NCI-H2081 (cell line): ENCODE data around the gene ECE2.

Experiments
- DNase-seq, 2 experiments: peaks; one replicate each; lab custom pipeline; 2025; lab: John Stamatoyannopoulos, UW

Gene ECE2

GRCh38 chr3:184240384-184241140 is 35.3 kb upstream of the ECE2 start:
- no peak for DNase-seq

GRCh38 chr3:184241141-184241446 is 34.7 kb upstream of the ECE2 start:
- no peak for DNase-seq

GRCh38 chr3:184241447-184242296 is 34.1 kb upstream of the ECE2 start:
- DNase-seq = peak in 1 of 2 experiments; percentile 30

- no peak for DNase-seq
These were observed 33.5 kb upstream of the ECE2 start for GRCh38 chr3:184242297-184242685.

GRCh38 chr3:184248454-184249411 is 27.1 kb upstream of the ECE2 start, which contains the start of gene ALG3:
Gene ALG3, minus strand, starts transcription at chr3:184248962. Its CDS starts 22 bp downstream, at chr3:184248940.
- DNase-seq = peak; percentile 84 to 94

- DNase-seq = peak; percentile 99 to 100
These were observed 26.2 kb upstream of the ECE2 start, which contains the start of gene EEF1AKMT4 for GRCh38 chr3:184249412-184250166. Gene EEF1AKMT4, plus strand, starts transcription at chr3:184249672. Its CDS starts 23 bp downstream, at chr3:184249695.

- peak; percentile 97 for DNase-seq
These were observed 25.5 kb upstream of the ECE2 start for GRCh38 chr3:184250167-184250828.

GRCh38 chr3:184255291-184256039 is 20.4 kb upstream of the ECE2 start:
- DNase-seq = no peak

GRCh38 chr3:184257083-184257915 is 18.5 kb upstream of the ECE2 start:
- no peak for DNase-seq

GRCh38 chr3:184258926-184259325 is 16.9 kb upstream of the ECE2 start:
- DNase-seq = no peak

- DNase-seq = no peak
These were observed 16.4 kb upstream of the ECE2 start for GRCh38 chr3:184259396-184259877.

- peak; percentile 30 to 44 for DNase-seq
These were observed 15.7 kb upstream of the ECE2 start for GRCh38 chr3:184259878-184260723.

- DNase-seq = peak in 1 of 2 experiments; percentile 39
These were observed 15.0 kb upstream of the ECE2 start for GRCh38 chr3:184260724-184261269.

- DNase-seq = peak; percentile 96 to 97
These were observed 14.5 kb upstream of the ECE2 start, which contains the start of gene CAMK2N2 for GRCh38 chr3:184261270-184261853. Gene CAMK2N2, minus strand, starts transcription at chr3:184261553. Its CDS starts 268 bp downstream, at chr3:184261285.

- DNase-seq = peak; percentile 87 to 91
These were observed 13.7 kb upstream of the ECE2 start for GRCh38 chr3:184261854-184262763.

GRCh38 chr3:184262764-184263179 is 13.1 kb upstream of the ECE2 start:
- no peak for DNase-seq
